Nucleus accumbens (tissue), 56 donors: Measurements from ENCODE around the gene FGR.
"Not testable (repeated sequence)": the region's sequence is repeated elsewhere in the genome, so short reads cannot be mapped to it uniquely, and the experiment has no call there.

Experiments
- DNase-seq, 56 donors: peaks; one replicate each; lab custom pipeline; 2025; lab: John Stamatoyannopoulos, UW

FGR gene

GRCh38 chr1:27634985-27635367 lies at the start of gene FGR:
FGR (minus strand) TSS chr1:27635185; CDS start chr1:27623916, 11,269 bp downstream.
- DNase-seq, result no peak

- DNase-seq, result no peak
Measured at GRCh38 chr1:27684176-27684575, 49.2 kb upstream of the FGR start.

GRCh38 chr1:27682351-27682944 lies 47.5 kb upstream of the FGR start:
- DNase-seq, result no peak

- DNase-seq, result not testable (repeated sequence)
Measured at GRCh38 chr1:27681580-27681979, 46.6 kb upstream of the FGR start.

- not testable (repeated sequence) for DNase-seq
Measured at GRCh38 chr1:27680225-27680791, 45.3 kb upstream of the FGR start.

GRCh38 chr1:27678747-27679146 lies 43.8 kb upstream of the FGR start:
- DNase-seq, result no peak

- DNase-seq, result no peak
Measured at GRCh38 chr1:27676410-27676809, 41.4 kb upstream of the FGR start.

- no peak for DNase-seq
Measured at GRCh38 chr1:27672750-27673112, 37.7 kb upstream of the FGR start.

- peak in 55 of 56 donors; percentile 50 to 96 (median 85) for DNase-seq
Measured at GRCh38 chr1:27671964-27672749, 37.2 kb upstream of the FGR start, which contains the start of gene IFI6. IFI6 (minus strand) TSS chr1:27672192; CDS start chr1:27669314, 2,878 bp downstream.

- DNase-seq, result no peak
Measured at GRCh38 chr1:27669876-27670275, 34.9 kb upstream of the FGR start.

- DNase-seq, result peak in 49 of 56 donors; percentile 8 to 84 (median 47)
Measured at GRCh38 chr1:27668808-27669723, 34.1 kb upstream of the FGR start.

GRCh38 chr1:27668121-27668807 lies 33.3 kb upstream of the FGR start:
- no peak for DNase-seq

GRCh38 chr1:27666791-27667254 lies 31.8 kb upstream of the FGR start:
- no peak for DNase-seq

GRCh38 chr1:27666294-27666693 lies 31.3 kb upstream of the FGR start:
- no peak for DNase-seq

GRCh38 chr1:27665016-27665651 lies 30.1 kb upstream of the FGR start:
- DNase-seq, result no peak

GRCh38 chr1:27664291-27664690 lies 29.3 kb upstream of the FGR start:
- no peak for DNase-seq

- peak in 52 of 56 donors; percentile 16 to 92 (median 66) for DNase-seq
Measured at GRCh38 chr1:27662707-27663393, 27.9 kb upstream of the FGR start.

GRCh38 chr1:27662261-27662660 lies 27.3 kb upstream of the FGR start:
- DNase-seq, result peak in 5 of 56 donors; percentile 7 to 16 (median 13)
